ENCODE results near the gene NEDD9. TPM values are rescaled to one million over a fixed set of nuclear protein-coding genes. Genes with fewer than 3 reads are reported as not detected.
A peak's percentile ranks its signal among the peaks of the same experiment; 100 is the strongest.

NEDD9 gene
- total RNA-seq, 1 donor from 2014 or later, result 14.1 TPM

DNA sequence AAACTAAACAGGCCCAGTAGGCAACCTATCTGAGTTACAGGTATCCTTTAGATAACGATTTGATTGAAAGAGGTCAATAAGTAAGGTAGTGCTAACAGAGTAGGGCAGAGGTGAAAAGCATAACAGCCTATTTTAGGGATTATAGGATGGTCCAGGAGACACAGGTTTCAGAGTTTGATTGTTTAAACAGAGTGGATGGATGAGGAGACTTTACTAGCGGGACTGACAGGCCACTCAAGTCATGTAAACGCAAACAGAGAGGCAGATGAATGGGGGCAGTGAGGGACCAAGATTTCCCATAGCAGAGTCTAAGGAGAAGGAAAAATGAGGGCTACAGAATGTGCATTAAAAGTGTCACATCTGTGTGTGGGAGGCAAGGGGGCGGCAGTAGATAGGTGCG is 4.8 kb downstream of the NEDD9 start:
- no peaks in the 10 kb centered on the region for H3K9me3 Mint-ChIP-seq
- no peaks in the 10 kb centered on the region for H3K27me3 Mint-ChIP-seq (ENCODE audit: low read depth)
- DNase-seq (ENCODE audit: low read depth, low spot score), result no peak
- peak overlapping the region; percentile 83 for H3K4me3 Mint-ChIP-seq
- H3K4me1 Mint-ChIP-seq, result peaks cover 85% of the 10 kb centered on the region
- H3K36me3 Mint-ChIP-seq (ENCODE audit: low read depth), result peaks cover 6% of the 10 kb centered on the region
- peak overlapping the region; percentile 73 for H3K27ac Mint-ChIP-seq (ENCODE audit: unreplicated experiment)
- TF ChIP-seq, protein P1, sequence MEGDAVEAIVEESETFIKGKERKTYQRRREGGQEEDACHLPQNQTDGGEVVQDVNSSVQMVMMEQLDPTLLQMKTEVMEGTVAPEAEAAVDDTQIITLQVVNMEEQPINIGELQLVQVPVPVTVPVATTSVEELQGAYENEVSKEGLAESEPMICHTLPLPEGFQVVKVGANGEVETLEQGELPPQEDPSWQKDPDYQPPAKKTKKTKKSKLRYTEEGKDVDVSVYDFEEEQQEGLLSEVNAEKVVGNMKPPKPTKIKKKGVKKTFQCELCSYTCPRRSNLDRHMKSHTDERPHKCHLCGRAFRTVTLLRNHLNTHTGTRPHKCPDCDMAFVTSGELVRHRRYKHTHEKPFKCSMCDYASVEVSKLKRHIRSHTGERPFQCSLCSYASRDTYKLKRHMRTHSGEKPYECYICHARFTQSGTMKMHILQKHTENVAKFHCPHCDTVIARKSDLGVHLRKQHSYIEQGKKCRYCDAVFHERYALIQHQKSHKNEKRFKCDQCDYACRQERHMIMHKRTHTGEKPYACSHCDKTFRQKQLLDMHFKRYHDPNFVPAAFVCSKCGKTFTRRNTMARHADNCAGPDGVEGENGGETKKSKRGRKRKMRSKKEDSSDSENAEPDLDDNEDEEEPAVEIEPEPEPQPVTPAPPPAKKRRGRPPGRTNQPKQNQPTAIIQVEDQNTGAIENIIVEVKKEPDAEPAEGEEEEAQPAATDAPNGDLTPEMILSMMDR (conservative IDR thresholded peaks at IDR 0.05), result no peak

- DNase-seq (ENCODE audit: low read depth, low spot score), result no peak
- Mint-ChIP-seq H3K27me3 (ENCODE audit: low read depth) (no peaks in the 10 kb centered on the region), H3K9me3 (no peaks in the 10 kb centered on the region), H3K4me3 (peak overlapping the region; percentile 18), H3K27ac (ENCODE audit: unreplicated experiment) (no peak overlapping the region), H3K36me3 (ENCODE audit: low read depth) (peaks cover 6% of the 10 kb centered on the region), H3K4me1 (peaks cover 78% of the 10 kb centered on the region)
- TF ChIP-seq, protein P1 (conservative IDR thresholded peaks at IDR 0.05), result no peak
Observed at GRCh38 chr6:11226005-11226404, 6.5 kb downstream of the NEDD9 start.

DNA sequence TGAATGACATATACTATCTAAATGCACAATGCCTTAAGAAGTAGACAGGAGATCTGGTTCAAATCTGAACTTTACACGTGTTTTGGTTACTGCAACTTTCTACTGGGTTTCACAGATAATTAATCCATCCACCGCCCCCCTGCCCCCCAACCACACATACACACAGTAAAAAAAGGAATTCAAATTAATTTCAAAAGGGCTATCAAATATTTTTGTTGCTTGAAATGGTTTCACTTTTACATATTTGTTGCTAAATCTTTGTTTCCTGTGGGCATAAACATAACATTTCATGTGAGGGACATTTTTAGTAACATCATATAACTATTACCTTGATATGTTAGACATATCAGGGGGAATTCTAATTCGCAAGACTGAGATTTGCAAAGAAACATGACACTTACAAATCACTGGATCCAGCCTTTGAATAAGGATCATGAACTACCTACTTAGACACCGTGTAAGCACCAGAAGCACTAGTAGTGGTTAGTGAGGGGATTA is 7.5 kb downstream of the NEDD9 start:
- peaks cover 76% of the 10 kb centered on the region for H3K4me1 Mint-ChIP-seq
- H3K9me3 Mint-ChIP-seq, result no peaks in the 10 kb centered on the region
- TF ChIP-seq, protein P1 (conservative IDR thresholded peaks at IDR 0.05), result no peak
- H3K4me3 Mint-ChIP-seq, result peak overlapping the region; percentile 13
- no peaks in the 10 kb centered on the region for H3K27me3 Mint-ChIP-seq (ENCODE audit: low read depth)
- peak overlapping the region; percentile 40 for H3K27ac Mint-ChIP-seq (ENCODE audit: unreplicated experiment)
- H3K36me3 Mint-ChIP-seq (ENCODE audit: low read depth), result peaks cover 9% of the 10 kb centered on the region
- DNase-seq (ENCODE audit: low read depth, low spot score), result no peak

- TF ChIP-seq, protein P1 (conservative IDR thresholded peaks at IDR 0.05), result no peak
- H3K27ac Mint-ChIP-seq (ENCODE audit: unreplicated experiment), result peak overlapping the region; percentile 40
- H3K9me3 Mint-ChIP-seq, result no peaks in the 10 kb centered on the region
- peaks cover 76% of the 10 kb centered on the region for H3K4me1 Mint-ChIP-seq
- H3K4me3 Mint-ChIP-seq, result peak overlapping the region; percentile 21
- H3K27me3 Mint-ChIP-seq (ENCODE audit: low read depth), result no peaks in the 10 kb centered on the region
- DNase-seq (ENCODE audit: low read depth, low spot score), result no peak
- peaks cover 9% of the 10 kb centered on the region for H3K36me3 Mint-ChIP-seq (ENCODE audit: low read depth)
Observed at GRCh38 chr6:11224252-11224965, 8.1 kb downstream of the NEDD9 start.

DNA sequence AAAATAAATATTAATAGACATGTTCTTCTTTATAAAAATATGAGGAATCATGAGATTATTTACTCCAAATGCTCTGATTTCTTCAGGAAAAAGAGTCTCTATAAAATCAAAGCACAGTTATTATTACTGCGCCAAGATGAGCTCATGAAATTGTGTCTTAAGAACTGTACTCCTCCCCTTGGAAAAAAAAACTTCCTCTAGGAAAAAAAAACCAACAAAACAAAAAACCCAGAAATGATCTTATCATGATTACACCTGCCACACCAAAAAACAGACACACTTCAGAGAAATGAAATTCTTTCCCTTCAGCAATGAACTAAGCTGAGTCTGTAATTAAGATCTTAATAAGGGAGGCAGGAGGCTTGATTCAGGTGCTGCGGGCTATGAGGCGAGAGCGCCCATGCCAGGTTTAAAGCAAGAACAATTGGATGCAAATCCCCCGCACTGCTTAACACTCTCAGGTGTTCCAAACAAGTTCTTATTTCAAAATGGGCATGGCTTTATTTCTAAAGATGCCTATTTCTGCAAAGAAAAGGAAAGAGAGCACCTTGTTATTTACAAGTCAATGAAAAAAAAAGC is 9.1 kb downstream of the NEDD9 start:
- Mint-ChIP-seq H3K4me3 (no peak overlapping the region), H3K4me1 (peaks cover 79% of the 10 kb centered on the region), H3K36me3 (ENCODE audit: low read depth) (peaks cover 9% of the 10 kb centered on the region), H3K9me3 (no peaks in the 10 kb centered on the region), H3K27ac (ENCODE audit: unreplicated experiment) (no peak overlapping the region), H3K27me3 (ENCODE audit: low read depth) (no peaks in the 10 kb centered on the region)
- no peak for DNase-seq (ENCODE audit: low read depth, low spot score)
- TF ChIP-seq, protein P1 (conservative IDR thresholded peaks at IDR 0.05), result no peak

Data from neural crest cell (in vitro differentiated cells).